Measurements from ENCODE around the gene AGTR1. TPM values are rescaled to one million over a fixed set of nuclear protein-coding genes. Genes with fewer than 3 reads are reported as not detected.

AGTR1 gene
- total and polyA plus RNA-seq, 4 donors = 2.9 to 17.9 (median 3.7) TPM

DNA sequence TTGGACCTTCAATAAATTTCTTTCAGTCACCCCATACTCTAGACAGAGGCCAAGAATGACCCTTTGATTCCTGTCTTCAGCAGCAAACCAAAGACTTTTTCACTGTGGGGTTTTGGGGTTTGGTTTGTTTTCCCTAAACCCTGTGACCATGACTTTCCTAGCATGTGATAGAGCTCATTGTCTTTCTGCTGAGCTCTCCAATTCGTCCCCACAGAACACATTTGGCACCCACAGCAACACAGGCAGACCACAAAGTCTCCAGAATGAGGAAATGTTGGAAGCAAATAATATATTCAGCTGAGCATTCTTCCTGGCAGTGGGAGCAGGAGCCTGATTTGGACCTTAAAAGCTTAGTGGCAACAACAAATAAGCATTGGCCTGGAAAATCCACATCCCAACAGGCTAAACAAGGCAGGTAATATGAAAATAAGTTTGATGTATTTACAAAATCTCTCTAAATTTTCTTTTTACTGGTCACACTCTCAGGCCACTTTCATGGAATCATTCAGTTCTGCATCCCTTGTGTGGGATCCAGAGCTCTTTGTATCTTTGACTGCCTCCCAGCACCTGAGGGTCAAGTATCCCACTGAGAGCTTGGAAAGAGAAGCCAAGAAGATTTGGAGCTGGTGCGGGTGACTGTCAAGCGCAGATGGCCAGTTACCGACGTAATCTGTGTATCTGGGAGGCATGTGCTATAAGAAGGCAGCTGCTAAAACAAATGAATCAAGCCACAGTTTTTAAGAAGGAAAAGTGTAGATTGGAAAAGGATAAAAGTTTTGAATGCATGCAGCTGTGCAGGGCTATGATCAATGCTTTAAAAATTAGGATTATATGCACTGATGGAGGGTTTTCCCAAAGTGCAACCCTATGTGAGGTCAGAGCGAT, 93.4 kb downstream of the AGTR1 start:
- Histone ChIP-seq H3K9ac (ENCODE audit: insufficient read depth in 1 of 2, low read length in 2 of 2) (no peak overlapping the region), H3K9me3 (ENCODE audit: control insufficient read depth in 4 of 4, insufficient read depth in 3 of 4, low read length in 3 of 4) (peaks cover 0 to 4% (median 0%) of the 10 kb centered on the region in 4 donors), H3K4me1 (ENCODE audit: control insufficient read depth in 5 of 5, insufficient read depth in 5 of 5, low read length in 5 of 5) (peaks cover 0 to 29% (median 0%) of the 10 kb centered on the region in 5 donors), H3K27ac (ENCODE audit: low read depth in 1 of 2, low read length in 1 of 2) (no peak overlapping the region), H3K36me3 (ENCODE audit: control insufficient read depth in 4 of 4, insufficient read depth in 4 of 4, low read length in 4 of 4) (no peaks in the 10 kb centered on the region), H3K4me3 (no peak overlapping the region), H3K27me3 (ENCODE audit: control insufficient read depth in 3 of 3, insufficient read depth in 3 of 3, low read length in 2 of 3) (no peaks in the 10 kb centered on the region)
- TF ChIP-seq, protein P1, sequence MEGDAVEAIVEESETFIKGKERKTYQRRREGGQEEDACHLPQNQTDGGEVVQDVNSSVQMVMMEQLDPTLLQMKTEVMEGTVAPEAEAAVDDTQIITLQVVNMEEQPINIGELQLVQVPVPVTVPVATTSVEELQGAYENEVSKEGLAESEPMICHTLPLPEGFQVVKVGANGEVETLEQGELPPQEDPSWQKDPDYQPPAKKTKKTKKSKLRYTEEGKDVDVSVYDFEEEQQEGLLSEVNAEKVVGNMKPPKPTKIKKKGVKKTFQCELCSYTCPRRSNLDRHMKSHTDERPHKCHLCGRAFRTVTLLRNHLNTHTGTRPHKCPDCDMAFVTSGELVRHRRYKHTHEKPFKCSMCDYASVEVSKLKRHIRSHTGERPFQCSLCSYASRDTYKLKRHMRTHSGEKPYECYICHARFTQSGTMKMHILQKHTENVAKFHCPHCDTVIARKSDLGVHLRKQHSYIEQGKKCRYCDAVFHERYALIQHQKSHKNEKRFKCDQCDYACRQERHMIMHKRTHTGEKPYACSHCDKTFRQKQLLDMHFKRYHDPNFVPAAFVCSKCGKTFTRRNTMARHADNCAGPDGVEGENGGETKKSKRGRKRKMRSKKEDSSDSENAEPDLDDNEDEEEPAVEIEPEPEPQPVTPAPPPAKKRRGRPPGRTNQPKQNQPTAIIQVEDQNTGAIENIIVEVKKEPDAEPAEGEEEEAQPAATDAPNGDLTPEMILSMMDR (IDR thresholded peaks at IDR 0.05; ENCODE audit: control extremely low read depth, extremely low read depth) = no peak
- ATAC-seq (ENCODE audit: insufficient read depth, low FRiP score) (peak; percentile 47), DNase-seq (peak; percentile 23 to 75 (median 48))
- WGBS, 2 donors = 66 to 77% methylated on average over 6 of the region's 6 CpGs

DNA sequence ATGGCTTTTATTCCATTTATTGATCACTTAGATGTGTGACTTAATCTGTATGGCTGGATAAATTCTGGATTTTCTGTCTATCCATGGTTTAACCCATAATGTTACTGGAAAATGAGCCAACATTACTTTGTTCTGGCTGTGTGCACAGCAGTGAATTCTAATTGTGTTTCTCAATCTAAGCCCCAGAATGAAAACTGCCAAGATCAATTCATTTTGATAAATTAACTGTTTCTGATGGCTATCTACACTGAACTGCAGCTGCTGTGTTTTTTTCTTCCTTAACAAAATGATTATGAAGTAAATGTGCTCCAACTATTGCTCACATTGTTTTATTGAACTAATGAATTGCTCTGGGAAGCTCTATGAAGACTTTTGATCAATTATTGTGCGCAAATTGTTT, 94.2 kb downstream of the AGTR1 start:
- H3K9ac ChIP-seq (ENCODE audit: insufficient read depth in 1 of 2, low read length in 2 of 2) = no peak overlapping the region
- no peak overlapping the region for H3K27ac ChIP-seq (ENCODE audit: low read depth in 1 of 2, low read length in 1 of 2)
- H3K36me3 ChIP-seq (ENCODE audit: control insufficient read depth in 4 of 4, insufficient read depth in 4 of 4, low read length in 4 of 4) = no peaks in the 10 kb centered on the region
- H3K9me3 ChIP-seq (ENCODE audit: control insufficient read depth in 4 of 4, insufficient read depth in 3 of 4, low read length in 3 of 4) = no peaks in the 10 kb centered on the region
- ATAC-seq (ENCODE audit: insufficient read depth, low FRiP score) = no peak
- H3K4me1 ChIP-seq (ENCODE audit: control insufficient read depth in 5 of 5, insufficient read depth in 5 of 5, low read length in 5 of 5) = peaks cover 0 to 29% (median 0%) of the 10 kb centered on the region in 5 donors
- TF ChIP-seq, protein P1 (IDR thresholded peaks at IDR 0.05; ENCODE audit: control extremely low read depth, extremely low read depth) = no peak
- peak in 2 of 3 donors; percentile 16 to 39 for DNase-seq
- WGBS, 2 donors = 93 to 96% methylated on average over 1 of the region's 1 CpG
- H3K4me3 ChIP-seq = no peak overlapping the region
- H3K27me3 ChIP-seq (ENCODE audit: control insufficient read depth in 3 of 3, insufficient read depth in 3 of 3, low read length in 2 of 3) = no peaks in the 10 kb centered on the region

DNA sequence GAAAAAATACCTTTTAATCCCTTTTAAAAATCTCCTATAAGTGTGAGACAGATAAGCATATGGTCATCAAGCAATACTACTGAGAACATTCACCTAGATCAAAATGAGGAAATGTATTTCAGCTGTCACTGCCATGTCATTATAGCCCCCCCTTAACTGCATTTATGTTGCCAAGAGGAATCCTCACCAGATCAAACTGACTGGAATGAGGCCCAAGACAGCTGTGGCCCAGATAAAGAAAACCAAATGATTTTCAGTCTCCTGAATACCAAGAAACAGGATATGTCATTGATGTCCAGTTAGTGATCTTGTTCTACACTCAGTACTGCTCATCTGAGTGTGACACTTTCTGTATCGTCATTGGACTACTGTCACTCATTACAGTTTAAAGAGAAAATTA, 94.8 kb downstream of the AGTR1 start:
- TF ChIP-seq, protein P1 (IDR thresholded peaks at IDR 0.05; ENCODE audit: control extremely low read depth, extremely low read depth) = no peak
- Histone ChIP-seq H3K9me3 (ENCODE audit: control insufficient read depth in 4 of 4, insufficient read depth in 3 of 4, low read length in 3 of 4) (no peaks in the 10 kb centered on the region), H3K4me3 (no peak overlapping the region), H3K27me3 (ENCODE audit: control insufficient read depth in 3 of 3, insufficient read depth in 3 of 3, low read length in 2 of 3) (no peaks in the 10 kb centered on the region), H3K4me1 (ENCODE audit: control insufficient read depth in 5 of 5, insufficient read depth in 5 of 5, low read length in 5 of 5) (peaks cover 0 to 29% (median 0%) of the 10 kb centered on the region in 5 donors), H3K36me3 (ENCODE audit: control insufficient read depth in 4 of 4, insufficient read depth in 4 of 4, low read length in 4 of 4) (no peaks in the 10 kb centered on the region), H3K27ac (ENCODE audit: low read depth in 1 of 2, low read length in 1 of 2) (no peak overlapping the region), H3K9ac (ENCODE audit: insufficient read depth in 1 of 2, low read length in 2 of 2) (no peak overlapping the region)
- WGBS, 2 donors = 84 to 94% methylated on average over 1 of the region's 1 CpG
- no peak for DNase-seq
- no peak for ATAC-seq (ENCODE audit: insufficient read depth, low FRiP score)

Small RNA genes lying within 50 kb of the gene (small RNA-seq; reads per million reads assigned to genes)
- not detected for gene RPL38P1 (ENCODE audit: low replicate concordance)

Other genes with a start within 250 kb of the AGTR1 start
- gene CPB1, start 129.9 kb downstream of the AGTR1 start, total RNA-seq = 1 to 10 TPM in 1 of 2 donors, under 1 TPM in 1; 0.88 to 9.3 TPM
- gene CPB1, start 129.9 kb downstream of the AGTR1 start, polyA plus RNA-seq = 1 to 10 TPM in 1 of 2 donors, under 1 TPM in 1; 0.86 to 1.1 TPM
- gene CPA3, start 167.4 kb downstream of the AGTR1 start, total RNA-seq = 10 to 100 TPM in 1 of 2 donors, 1 to 10 TPM in 1; 2.4 to 37.4 TPM
- 1 to 10 TPM; 2.2 to 2.6 TPM for gene CPA3, start 167.4 kb downstream of the AGTR1 start, polyA plus RNA-seq